Measurements from ENCODE around the gene AK5.

- TF ChIP-seq REST (IDR thresholded peaks at IDR 0.05) (no peak), CTCF (IDR thresholded peaks at IDR 0.05) (no peak), NFE2L2 (conservative IDR thresholded peaks at IDR 0.05; ENCODE audit: low read length) (no peak), POLR2A (IDR thresholded peaks at IDR 0.05; ENCODE audit: low read length) (no peak), SMC3 (IDR thresholded peaks at IDR 0.05) (no peak), HMGXB4 (CRISPR knock-in tag; IDR thresholded peaks at IDR 0.05; ENCODE audit: borderline replicate concordance) (no peak)
These were observed 131.9 kb downstream of the AK5 start for GRCh38 chr1:77413541-77414335.

Measured in A549 (cell line).